CD4-positive, alpha-beta T cell treated with Interleukin-2 at 100 ng/mL for 4 hours (primary cell): ENCODE results near the gene HRH2.
"Not testable (repeated sequence)": the region's sequence is repeated elsewhere in the genome, so short reads cannot be mapped to it uniquely, and the experiment has no call there.

Source experiments
- DNase-seq: peaks from one replicate; pipeline ENCODE4 v3.0.0-alpha.2; 2020; ENCODE audit warnings: low spot score

HRH2 gene

DNA sequence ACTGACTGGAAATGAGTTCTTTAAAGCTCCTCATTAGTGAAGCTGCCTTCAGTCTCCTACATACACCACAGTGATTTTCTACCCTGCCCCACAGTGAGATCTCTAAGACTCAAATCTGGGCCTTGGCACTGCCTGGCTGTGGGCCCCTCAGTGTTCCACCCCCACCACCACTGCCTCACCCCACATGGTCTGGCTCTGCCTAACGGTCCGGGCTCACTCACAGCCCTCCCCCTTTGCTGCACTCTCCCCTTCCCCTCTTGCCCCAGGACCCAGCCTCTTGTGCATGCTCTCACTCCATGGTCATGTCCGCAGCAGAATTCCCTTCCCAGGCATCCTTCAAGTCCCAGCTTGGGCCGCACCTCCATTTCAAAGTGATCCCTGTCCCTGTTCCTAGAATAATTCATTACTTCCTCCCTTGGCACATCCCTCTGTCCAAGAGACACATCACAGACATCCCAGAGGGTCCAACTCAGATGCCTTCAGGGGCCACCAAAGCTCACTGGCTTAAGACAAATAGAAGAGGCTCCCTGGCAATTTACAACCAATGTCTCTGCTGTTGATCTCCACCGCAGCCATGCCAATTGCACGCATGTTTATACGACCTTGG is 56.7 kb downstream of the HRH2 start:
- DNase-seq = no peak

DNA sequence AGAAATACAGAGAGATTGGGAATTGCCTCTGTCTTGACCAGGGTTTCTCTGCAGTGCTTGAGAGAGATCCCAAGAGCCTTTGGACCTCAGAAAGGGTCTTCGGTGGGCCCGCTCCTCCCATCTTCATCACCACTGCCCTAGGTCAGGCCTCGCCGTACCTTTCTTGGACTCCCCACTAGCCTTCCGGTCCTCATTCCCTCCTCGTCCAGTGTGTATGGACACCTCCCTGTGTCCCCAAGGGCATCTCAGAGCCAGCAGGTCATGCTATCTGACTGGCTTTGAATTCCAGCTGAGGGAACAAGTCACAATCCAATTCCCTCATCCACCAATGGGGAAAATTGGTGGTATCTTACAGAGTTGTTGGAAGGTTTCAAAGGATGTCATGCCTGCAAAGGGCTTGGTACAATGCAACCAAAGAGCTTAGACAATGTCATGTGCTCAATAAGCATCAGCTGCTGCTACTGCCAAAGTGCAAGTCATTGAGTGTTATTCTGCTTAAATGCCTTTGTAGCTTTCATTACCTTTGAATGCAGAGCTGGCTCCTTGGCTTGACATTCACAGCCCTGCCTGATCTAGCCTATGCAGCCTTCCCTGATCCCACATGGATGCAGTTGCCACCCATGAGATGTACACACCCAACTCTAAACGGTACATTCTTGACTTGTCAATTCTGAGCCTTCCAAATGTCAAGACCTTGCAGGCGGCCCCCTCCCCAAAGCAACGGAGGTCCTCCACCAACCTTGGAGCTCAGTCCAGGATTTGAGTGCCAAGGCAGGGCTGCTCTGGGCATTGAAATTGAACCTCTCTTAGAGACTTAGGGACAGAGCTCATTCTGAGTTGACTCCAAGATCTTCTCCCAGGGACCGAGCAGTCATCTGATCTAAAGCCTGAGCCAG is 58.0 kb downstream of the HRH2 start:
- no peak for DNase-seq

DNA sequence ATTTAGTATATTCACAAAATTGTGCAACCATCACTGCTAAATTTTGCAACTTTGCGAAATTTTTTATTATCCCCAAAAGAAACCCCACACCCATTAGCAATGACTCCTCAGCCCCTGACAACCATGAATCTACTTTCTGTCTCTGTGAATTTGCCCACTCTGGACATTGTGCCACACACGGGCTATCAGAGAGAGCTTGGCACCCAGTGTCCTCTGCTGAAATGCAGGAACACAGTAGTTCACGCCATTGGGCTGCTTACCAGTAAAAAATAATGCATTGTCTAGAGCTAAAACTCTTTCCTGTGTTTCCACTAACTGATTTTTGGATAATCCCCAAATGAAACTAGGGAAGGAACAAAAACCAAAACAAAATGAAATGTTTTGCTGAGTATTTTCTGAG is 60.0 kb downstream of the HRH2 start:
- no peak for DNase-seq

DNA sequence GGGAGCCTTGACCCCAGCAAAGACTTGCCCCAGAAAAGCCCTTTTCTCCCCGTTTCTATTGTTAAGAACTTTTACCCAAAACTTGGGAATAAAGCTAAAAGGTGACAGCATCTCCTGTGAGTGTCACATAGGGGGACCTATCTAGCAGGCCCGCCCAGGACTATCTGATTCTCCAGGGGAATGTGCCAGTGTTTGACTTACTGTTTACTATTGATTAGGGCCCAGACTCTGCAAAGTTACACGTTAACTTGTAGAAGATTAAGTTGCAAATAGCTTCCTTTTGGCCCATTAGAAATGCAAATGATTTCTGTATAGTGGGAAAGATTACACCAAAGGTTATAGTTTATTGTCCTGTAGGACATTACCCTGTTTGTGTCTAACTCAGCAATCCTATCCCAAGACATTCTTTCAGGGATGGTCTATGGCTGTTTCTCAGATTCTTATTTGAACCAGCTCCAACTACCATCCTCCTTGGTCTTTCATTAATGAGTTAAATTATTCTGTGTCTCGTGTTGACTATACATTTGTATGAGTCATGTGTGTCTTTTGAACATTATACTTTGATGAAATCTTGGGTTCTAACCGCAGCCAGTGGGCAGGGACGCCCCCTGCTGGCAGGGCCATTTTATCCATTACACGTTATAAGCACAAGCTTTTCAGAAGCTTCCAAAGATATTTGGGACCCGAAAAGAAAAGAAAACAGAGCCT is 60.7 kb downstream of the HRH2 start:
- peak; percentile 63 for DNase-seq

DNA sequence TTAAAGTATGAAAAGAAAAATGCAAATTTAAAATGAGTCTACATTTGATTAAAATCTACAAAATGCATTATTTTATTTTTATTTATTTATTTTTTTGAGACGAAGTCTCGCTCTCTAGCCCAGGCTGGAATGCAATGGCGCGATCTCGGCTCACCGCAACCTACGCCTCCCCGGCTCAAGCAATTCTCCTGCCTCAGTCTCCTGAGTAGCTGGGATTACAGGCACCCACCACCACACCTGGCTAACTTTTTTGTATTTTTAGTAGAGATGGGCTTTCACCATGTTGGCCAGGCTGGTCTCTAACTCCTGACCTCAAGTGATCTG is 61.2 kb downstream of the HRH2 start:
- not testable (repeated sequence) for DNase-seq

DNA sequence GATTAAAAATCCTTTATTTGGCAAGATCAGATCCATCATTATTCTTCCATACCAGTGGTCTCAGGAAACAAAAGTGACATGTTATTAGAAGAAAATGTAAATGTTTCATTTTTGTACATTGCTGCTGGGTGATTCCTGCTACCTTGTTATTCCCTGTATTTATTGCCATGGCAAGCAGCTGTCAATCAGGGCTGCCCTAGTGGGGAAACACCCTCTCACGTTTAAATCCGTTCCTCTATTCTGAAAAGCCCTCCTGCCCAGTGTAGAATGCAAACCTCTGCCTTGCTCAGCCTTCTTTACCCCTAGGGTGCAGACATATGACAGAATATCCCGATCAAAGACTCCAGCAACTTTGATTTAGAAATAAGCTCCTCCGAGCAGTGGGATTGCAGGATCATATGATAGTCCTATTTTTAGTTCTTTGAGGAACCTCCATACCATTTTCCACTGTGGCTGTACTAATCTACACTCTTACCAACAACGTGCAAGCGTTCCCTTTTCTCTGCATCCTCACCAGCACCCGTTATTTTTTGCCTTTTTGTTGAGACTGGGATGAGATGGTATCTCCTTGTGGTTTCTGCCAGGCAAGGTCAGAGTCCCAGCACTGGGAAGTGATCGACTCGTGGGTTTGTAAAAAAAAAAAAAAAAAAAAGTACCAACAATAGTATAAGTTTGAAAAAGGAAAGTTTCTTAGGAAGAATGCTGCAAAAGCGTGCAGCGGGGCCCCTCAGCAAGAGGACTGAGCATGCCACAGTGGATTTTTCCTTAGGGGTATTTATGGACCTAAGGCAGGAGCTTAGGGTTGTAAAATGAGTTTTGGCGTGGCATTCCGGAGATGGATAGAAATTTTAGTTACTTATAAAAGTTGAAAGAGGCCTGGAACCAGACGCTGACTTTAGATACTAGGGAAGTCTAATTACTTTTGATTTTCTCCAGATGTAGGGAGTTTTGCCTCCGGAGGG is 66.7 kb downstream of the HRH2 start:
- no peak for DNase-seq

DNA sequence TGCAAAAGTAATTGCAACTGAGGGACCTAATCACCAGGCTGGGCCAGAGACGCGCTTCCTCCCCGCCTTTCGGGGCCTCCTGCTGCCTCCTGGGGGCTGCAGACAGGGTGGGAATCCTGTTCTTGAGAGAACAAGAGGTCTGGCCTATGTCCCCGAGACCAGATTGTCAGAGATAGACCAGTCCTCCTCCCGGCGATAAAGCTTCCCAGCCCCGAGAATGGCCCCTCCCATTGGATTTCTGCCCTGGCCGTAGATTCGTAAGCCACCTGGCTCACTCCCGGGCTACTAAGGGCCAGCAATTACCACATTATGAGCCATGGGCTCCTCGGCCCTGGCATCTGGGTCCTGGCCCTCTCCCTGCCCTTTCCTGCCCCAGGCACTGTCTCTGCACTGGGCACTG is 70.4 kb downstream of the HRH2 start:
- no peak for DNase-seq

DNA sequence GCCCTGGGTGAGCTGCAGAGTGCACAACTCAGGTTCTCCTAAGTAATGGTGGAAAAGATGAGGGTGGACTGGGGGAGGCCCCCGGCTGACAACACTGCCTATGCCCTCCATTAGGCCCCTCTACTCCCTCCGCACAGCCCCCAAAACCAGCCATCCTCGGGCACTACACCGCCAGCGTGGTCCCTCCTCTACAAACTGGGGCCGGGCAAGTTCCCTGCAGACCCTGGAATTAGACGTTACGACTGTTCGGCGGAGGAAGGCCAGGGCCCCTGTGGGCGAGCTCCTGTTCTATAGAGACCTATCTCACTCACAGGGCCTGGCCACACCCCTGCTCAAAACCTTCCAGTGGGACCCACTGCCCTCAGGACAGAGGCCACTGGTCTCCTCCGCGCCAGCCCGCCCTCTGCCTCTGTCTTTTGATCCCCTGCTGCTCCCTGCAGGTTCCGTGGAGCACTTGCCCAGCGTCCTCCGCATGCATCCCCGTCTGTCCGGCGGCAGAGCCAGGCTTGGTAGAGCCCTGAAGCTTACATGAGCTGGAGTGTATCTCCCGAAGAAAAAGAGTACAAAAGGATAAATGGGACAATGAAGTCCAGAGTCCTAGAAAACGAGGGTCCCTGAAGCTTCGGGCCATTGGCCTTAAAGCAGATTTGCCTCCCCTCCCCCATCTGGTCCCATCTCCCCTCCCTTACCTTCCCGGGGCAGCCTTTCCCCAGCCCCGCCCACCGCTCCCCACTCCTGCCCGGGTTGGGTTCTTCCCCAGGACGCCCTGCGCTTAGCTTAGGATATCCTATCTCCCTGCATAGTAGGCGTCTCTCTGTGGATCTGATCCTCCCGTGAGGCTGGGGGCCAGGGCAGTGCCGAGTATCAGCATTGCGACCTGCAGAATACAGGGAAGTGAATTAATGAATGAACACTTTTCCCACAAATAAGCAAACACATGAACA is 71.3 kb downstream of the HRH2 start:
- no peak for DNase-seq

DNA sequence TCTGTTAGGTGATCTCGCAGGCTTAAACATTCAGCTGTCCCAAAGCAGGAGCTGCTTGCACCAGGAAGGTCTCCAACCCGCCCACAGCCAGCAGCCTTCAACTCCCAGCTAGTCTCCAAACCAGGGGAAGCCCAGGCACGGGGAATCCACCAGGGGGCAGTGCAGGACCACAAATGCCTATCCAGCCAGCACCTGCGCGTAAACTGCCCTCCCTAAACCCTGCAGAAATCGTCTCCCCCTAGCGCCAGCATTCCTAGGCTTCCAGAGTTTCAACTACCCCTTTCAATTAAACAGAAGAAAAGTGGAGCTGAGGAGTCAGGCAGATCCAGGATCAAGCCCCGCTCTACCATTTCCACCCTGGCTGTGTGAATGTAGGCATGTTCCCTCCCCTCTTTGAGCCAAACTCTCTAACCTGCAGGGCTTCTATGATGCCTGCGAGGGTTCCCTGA is 72.0 kb downstream of the HRH2 start:
- peak; percentile 91 for DNase-seq

DNA sequence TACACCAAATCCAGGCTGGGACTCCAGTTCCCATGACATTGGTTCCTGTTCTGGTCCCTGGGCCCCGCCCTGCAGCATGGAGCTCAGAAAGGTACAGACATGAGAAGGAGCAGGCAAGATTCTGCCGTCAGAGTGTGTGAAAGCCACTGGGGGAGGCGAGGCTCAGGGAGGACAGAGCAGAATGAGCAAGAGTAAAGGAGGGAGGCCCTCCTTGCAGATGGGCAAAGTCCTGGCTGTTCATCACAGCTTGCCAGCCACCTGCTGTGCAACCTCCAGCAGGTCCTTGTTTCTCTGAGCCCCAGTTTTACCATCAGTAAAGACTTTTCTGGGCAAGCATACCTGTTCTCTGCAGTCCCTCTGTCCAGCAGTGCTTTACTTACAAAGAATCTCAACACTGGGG is 73.3 kb downstream of the HRH2 start:
- no peak for DNase-seq

DNA sequence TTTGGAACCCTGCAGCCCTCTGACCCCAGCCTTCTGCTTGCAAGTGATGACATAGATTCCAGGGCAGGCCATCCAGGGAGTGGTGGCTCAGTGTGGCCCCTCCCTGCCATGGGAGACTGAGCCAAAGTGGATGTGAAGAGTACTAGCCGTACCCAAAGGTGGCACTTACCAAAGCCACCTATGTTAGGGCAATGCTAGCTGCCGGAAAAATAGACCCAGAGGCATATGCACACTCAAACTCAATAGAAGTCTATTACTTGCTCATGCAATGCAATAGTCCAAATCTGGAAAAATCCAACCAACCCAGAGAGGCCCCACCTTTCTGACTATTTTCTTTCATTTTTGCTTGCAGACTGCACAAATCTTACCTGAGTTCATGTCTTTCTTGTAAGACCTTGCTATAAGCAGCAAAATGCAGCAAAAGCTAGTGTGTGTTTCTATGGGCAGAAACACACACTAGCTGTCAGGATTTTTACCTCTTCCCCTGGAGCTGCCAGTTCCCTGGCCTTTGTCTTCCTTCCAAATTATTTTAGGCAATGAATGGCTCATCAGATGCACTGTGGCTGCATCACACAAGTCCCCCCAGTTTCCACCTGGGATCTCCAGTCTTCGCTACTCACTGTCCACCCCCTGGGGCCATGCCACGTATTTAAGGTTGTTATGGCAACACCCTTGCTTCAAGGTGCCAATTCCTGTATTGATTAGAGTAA is 74.0 kb downstream of the HRH2 start:
- DNase-seq = no peak

DNA sequence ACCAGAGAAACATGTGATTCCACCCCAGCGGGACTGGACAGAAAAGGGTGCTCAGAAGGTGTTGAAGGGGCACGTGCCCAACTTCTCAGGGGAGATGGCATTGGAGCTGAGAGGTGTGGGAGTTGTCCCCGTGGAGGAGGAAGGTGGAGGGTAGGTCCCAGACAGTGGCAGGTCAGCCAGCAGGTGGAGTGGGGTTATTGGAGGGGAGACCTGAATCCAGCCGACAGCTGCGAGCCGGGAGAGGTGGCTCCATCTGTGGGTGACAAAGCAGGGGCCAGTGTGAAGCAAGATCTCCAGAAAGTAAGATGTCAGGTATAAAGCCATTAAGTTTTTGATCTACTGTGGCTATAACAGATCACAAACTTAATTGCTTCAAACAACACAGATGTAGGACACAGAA is 75.1 kb downstream of the HRH2 start:
- DNase-seq = no peak

DNA sequence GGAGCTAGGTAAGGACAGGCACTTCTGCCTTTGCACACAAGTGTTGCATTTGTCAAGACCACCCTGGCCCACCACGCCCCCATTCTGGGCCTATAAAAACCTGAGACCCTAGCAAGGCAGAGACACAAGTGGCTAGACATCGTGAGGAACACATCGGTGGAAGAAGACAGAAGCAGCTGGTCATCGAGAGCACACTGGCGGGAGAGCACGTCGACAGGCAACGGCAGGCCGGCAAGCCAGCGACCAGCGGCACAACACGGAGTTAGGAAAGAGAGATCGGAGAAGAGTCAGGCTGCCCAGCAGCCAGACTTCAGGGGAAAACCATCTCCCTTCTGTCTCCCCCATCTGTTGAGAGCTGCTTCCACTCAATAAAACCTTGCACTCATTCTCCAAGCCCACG is 76.1 kb downstream of the HRH2 start:
- DNase-seq = no peak

DNA sequence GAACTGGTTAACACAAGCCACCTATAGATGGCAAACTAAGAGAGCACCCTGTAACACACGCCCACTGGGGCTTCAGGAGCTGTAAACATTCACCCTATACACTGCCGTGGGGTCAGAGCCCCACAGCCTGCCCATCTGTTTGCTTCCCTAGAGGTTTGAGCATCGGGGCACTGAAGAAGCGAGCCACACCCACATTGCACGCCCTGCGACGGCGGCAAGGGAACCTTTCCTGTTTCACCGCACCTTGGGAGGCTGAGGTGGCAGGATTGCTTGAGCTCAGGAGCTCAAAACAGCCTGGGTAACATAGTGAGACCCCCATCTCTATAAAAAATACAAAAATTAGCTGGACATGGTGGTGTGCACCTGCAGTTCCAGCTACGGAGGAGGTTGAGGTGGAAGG is 76.6 kb downstream of the HRH2 start:
- no peak for DNase-seq

DNA sequence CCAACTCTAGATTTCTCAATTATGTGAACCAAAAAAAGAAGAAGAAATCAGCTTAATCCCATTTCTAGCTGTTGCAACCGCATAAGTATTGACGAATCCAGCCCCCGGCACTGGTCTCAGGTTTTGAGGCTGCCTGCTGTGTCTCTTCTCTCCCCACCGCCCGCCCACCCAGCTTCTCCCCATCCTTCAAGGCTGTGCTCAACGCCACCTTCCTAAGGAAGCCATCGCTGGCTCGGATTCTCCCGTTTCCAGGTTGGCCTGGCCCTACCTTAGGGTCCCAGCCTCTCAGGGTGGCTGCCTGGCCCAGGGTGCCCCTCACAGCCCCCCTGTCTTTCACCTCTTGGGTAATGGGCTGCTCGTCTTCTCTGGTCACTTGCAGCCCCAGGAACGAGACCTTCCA is 77.8 kb downstream of the HRH2 start:
- DNase-seq = no peak

DNA sequence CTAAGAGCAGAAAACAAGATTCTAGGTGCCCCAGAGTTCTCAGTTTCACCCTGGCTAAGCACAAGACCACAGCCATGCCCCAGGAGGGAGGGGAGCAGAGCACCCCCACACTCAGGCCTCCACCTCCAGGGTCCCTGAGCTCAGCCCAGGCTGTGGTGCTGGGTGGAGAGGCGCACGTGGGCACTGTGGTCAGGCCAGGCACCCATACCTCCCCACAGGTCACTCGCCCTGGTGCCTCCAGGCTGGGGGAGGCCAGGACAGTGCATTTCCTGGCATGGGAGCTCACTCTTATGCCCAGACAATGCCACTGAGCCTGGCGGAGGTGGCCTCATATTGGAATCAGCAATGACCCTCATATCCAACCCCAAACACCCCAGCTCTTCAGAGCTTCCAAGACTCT is 78.8 kb downstream of the HRH2 start:
- no peak for DNase-seq

DNA sequence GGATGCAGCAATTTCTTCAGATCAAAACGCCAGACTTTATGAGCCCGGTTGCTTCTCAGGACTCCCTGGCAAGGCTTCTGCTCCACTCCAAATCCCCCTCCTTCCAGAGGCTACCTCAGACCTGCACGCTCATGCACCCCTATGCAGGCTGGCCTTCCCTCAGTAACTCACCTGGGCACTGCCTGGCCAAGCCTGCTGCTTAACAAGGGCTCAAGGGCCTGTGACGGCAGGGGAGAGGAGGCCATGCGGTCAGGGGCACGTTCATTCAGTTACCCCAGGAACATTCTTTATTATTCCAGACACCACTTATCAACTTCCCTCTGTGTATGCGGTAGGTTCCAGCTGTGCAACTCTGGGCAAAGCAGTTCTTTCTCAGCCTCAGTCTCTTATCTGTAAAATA is 79.6 kb downstream of the HRH2 start:
- no peak for DNase-seq

DNA sequence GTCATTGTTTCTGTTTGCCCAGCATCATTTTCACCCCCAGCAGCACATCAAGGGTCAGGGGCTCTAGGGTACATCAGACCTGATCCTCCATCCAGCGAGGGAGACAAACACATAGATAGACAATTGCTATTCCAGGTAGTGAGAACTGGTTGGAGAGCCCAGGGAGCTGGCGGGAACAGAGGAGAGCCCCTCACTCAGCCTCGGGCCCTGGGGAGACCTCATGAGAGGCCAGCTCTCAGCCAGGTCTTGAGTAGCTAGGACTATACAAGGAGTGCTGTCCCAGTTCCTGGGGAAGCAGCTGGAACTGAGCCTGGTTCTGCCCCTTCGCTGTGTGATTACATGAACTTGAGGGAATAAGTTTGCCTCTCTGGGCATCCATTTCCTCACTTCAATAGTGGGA is 80.3 kb downstream of the HRH2 start:
- DNase-seq = no peak

DNA sequence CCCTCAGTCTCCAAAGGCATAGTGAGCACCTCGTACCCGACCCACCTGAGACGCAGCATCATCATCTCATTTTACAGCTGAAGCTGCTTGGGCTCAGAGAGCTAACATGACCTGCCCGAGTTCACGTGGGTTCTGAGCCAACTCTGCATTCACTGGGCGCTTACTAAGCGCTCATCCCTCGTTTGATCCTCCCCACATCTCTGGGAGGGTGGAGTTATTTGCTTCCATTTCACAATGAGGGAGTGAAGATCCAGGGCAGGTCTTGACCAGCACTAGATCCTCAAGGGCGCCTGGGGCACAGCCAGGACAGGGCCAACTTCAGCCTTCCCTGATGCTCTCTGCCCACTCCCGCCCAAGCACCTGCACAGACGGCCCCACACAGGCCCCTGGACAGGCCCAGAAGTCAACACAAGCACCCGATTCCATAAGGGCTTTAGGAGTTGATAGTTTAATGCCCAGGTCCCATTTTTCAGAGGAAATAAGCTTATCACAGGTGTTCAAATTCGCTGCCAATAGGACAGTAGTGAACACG is 80.8 kb downstream of the HRH2 start:
- DNase-seq = no peak

DNA sequence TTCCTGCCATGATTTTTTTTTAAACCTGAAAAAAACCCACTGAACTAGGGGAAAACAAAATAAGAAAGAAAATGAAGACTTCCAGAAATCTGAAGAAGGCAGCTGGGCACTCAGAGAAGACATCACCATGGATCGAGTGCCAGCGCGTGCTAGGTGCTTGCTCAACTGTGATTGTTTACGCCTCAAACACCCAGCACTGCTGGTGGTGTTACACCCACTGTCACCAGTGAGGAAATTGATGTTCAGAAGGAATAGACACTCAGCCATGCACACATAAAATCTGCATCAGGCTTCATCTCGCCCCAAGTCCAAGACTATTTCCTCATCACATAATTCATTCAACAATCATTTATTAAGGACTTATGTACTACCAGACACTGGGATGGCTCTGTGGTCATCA is 82.1 kb downstream of the HRH2 start:
- no peak for DNase-seq
